GM19328 (cell line): ENCODE results near the gene ABCC4.

Source experiments
- ATAC-seq: cut with Tn5 transposase; IDR thresholded peaks from one replicate; pipeline ENCODE4 v1.9.1; 2021; ENCODE audit warnings: mild to moderate bottlenecking, moderate library complexity; ENCODE audit not compliant: unreplicated experiment

ABCC4 gene

DNA sequence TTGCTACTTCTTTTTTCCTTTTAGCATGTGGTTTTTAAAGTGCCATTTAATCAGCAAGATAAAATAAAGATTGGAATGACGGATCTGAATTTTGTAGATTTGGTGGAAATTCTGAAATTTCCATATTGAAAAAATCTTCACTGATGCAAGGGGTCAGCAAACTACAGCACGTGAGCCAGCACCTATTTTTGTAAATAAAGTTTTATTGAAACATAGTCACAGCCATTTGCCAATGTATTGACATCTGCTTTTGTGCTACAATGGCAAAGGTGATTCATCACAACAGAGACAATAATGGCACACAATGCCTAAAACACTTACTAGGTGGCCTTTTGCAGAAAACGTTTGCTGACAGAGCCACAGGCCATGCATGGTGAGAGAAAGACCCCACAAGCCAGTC lies 226.4 kb downstream of the ABCC4 start:
- ATAC-seq, result no peak

DNA sequence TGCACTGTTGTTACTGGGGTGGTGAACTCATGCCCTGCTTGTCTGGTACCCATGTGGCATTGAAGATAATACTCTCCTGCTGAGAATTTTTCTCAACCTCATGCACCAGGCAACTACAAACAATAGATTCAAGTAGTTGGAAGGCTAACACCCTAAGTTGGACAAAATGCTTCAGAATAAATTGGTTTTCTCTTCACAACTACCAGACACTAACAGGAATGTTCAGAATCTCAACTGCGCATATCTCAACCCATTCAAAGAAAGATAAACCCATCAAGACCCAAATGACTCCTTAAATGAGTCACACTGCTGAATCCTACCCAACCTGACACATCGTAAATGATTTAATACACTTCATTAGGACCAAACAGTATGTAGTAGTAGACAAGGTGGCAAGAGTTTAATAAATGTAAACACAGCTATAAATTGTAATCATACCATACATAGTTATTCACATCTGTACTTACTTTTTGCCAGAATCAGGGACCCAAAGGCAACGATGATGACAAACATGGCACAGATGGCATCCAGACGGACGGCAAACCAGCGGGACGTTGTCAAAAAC lies 227.4 kb downstream of the ABCC4 start:
- ATAC-seq, result no peak

DNA sequence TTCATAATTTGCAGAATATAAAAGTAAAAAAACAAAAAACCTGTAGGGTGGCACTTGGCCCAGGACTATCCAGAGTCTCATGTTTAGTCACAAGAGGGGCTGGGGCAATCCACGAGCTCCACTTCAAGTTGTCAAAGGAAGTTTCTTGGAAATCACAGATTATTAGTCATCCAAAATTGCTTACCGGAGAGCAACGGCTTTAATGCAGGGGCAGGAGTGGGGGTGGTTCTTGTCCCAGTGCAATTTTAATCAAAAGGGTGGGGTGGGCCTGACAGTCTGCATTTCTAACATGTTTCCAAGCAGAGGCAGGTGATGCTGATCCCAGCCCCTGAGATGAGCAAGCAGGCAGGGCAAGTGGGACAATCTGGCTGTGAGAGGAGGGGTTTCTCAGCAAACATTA lies 233.9 kb downstream of the ABCC4 start:
- ATAC-seq, result no peak

- no peak for ATAC-seq
Observed at GRCh38 chr13:95060014-95060519, 241.2 kb downstream of the ABCC4 start.

DNA sequence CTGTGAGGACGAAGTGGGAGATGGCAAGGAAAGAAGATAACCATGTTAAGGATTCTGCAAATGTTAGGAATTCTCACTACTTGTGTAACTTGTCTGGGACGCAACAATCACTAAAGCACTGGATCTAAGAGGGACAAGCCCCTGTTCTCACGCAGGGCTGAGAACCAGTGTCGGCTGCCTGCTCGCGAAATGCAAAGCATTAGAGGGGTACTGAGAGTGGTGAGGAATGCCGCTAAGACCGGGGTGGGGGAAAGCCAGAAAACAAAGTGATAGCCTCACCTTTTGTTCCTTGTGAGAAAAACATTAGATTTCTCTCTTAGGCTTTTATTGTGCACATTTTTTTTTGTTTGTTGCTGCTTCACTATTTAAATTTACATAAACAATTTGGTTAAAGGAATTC lies 241.9 kb downstream of the ABCC4 start:
- ATAC-seq, result no peak

DNA sequence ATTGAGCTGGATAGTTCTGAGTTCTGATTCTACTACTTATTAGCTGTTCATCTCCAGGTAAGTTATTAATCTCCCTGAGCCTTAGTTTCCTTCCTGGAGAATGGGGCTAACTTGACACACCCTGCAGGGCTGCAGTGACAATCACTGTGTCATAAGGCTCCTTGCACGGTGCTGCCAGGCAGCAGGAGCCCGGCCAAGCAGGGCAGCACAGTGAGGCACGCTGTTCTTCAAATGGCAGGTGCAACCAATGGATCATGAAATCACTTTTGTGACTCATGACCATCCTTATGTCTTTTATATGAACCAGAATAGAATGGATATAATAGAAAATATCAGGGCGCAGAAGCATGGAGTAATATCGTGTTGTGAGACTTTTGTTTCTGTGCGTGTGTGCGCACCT lies 242.6 kb downstream of the ABCC4 start:
- no peak for ATAC-seq

GRCh38 chr13:95056266-95056665 lies 245.0 kb downstream of the ABCC4 start:
- ATAC-seq, result no peak

DNA sequence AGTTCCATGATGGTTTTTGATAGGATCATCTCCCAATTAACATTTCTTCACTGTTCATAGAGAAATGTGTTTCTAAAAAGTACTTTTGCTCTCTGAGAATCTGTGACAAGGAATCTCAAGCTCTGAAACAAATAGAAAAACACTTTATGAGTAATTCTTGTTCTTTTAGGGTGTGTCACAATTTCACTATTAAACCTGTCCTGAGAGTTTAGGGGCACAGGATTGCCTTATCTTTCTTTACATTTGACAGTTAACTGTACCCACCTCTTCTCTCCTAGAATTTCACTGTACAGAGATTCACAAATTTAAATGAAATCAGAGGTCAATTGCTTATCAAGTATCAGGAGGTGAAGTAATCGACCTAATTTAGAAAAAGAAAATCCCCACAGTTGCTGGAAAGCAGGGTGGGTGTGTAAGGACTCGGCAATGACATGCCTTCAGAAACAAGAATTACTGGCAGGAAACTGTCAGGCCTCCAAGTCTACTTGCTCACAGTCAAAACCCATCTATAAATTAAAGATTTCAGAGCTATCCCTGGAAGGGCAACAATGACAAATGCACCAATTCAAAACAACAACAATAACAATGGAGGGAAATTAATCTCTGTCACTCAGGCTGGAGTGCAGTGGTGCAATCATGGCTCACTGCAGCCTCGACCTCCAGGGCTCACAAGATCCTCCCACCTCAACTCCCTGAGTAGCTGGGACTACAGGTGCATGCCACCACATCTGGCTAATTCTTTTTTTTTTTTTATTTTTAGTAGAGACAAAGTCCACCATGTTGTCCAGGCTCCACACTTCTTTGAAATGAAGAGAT lies 250.2 kb downstream of the ABCC4 start:
- no peak for ATAC-seq

DNA sequence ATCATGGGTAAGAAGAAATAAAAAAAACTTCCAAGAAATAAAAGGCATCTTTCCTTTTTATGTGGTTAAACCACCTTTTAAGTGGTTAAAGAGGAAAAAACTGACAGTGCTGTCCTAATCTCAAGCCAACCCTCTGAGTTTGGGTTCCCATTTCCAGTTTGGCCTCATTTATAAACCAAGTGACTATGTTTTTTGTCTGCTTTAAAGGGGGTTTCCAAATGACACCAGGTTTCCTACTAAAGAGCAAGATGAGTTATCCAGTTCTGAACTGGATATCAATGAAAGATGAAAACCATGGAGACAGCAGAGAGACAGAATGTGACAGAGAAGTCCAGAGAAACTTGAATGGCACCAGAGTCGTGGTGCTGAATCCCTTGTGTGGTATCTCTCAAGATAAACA lies 251.5 kb downstream of the ABCC4 start:
- ATAC-seq, result no peak

GRCh38 chr13:95044452-95045205 lies 256.6 kb downstream of the ABCC4 start:
- no peak for ATAC-seq

DNA sequence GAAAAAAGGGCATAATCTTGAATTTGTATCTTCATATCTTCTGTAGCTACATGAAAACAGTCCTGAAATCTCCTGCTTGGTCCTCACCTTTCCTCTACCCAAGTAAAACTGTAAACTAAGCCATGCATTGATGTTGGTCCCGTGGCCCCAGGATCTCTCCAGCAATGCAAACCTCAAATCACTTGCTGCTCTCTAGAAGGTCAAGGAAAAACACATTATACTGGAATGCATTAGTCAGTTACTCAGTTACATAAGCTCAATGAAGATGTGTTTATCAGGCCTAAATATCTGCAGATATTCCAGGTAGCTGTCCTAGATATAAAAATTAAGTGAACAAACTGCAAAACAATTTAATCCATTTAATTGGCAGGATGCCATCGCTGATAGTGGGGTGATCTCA lies 261.8 kb downstream of the ABCC4 start:
- ATAC-seq, result no peak

- no peak for ATAC-seq
Observed at GRCh38 chr13:95038949-95039348, 262.3 kb downstream of the ABCC4 start.

DNA sequence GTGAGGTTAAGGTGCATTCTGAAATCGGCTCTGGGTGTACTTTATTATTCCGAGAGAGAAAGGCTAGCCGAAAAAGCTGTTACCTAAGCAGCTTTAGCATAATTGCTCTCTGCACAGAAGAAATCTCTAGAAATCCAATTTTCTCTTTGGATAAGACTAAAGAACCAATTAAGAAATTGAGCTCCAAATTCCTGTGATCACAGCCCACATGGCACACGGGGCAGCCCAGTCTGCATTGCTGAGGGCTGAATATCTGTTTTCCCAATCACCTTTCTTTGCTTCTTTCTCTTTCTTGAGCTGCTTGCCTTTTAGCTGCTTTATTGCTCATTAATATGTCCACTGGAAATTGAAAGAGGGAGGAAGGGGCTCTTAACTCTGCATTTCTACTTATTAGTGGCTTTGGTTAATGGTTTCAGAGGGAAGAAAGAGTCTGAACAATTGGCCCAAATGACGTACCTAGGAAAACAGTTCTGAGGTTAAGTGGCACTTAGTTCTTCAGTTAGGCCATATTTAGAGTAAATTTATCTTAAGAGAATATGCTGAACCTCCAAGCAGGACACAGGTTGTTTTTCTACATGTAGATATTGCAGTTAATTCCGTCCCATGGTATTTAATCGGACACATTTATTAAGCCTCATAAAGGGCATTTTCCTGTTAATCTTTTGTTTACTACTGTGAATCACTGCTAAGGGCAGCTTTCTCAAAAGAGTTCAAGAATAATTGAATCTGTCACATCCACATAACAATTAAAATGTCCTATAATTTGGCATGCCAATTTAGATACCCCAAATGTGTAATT lies 265.7 kb downstream of the ABCC4 start:
- no peak for ATAC-seq

- peak; percentile 53 for ATAC-seq
Observed at GRCh38 chr13:95033890-95034289, 267.4 kb downstream of the ABCC4 start.

DNA sequence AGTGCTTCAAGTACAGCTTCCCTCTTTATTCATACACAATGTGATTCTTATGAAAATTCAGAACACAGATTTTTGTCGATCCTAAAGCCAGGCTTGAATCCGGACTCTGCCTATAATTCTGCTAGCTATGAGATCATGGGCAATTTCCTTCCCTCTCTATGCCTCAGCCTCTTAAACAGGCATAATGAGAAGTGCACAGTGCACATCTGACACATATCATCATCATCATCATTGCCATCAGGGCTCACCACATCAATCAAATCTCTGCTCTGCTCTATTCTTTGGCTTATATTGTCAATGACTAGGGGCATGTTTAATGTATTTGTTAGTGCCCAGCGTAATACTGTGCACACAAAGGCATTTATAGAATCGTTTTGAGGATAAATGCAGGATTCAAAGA lies 269.1 kb downstream of the ABCC4 start:
- ATAC-seq, result no peak

DNA sequence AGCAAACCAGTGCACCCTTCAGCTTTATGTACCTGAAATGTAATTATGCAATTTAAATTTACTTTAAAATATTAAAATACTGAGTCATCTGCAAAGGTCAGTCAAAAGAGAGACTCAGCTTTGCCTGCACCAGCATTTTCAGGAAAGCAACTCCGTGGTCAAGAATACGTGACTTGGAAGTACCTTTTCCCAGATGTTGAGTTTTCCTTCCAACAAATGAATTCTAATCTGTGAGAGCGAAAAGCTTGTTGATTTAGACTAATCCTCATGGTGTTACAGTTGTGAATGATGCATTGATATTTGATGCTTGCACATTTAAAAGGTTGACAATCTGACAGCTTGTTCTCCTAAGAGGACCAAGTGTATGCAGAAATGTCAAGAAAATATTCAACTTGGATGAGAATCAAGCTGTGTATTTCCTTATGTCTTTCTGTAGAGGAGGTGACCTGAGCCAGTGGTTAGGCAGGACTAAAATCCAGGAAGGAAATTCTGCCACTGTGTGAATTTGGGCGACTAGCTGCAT lies 270.4 kb downstream of the ABCC4 start:
- no peak for ATAC-seq

DNA sequence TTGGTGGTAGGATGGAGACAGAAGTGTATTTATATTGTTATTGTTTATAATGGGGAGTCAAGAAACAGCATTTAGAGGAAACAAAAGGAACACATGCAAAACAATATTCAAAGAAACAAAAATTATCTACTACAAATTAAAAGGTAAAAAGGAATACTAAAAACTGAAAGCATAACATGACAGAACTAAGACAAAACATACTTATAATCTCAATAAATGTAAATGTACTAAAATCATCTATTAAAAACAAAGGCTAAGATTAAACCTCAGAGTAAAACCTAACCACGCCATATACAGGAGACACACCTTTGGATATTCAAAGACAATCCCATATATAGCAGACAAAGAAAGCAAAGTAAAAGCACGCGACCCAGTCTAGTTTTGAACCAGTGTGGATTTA lies 273.6 kb downstream of the ABCC4 start:
- no peak for ATAC-seq

DNA sequence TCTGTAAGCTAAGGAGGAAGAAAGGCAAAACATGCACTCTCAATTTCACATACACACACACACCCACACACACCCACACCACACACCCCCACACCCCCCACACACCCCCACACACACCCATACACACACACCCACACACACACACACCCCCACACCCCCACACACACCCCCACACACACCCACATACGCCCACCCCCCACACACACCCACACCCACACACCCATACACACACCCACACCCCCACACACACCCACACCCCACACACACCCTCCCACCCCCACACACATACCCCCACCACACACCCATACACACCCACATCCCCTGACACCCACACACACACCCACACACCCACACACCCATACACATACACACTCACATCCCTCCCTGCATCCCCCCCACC lies 276.1 kb downstream of the ABCC4 start:
- ATAC-seq, result no peak

DNA sequence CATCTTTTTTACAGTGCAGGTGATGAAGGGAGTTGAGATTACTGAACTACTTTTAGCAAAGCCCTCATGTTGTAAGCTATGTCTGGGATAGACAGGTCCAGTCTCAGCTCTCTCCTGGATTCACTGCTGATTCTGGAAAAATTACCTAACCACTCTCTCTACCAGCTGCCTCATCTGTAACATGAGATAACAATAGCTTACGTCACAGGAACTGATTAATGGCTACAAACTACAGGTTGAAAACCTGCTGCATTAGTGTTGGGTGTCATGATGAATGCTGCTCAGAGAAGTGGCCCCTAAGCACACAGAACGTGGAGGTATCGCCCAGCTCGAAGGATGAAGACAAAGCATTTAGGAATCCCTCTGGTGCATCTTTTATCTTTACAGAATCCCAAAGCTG lies 277.8 kb downstream of the ABCC4 start:
- no peak for ATAC-seq

GRCh38 chr13:95020298-95020987 lies 280.8 kb downstream of the ABCC4 start:
- no peak for ATAC-seq
